Stimulated activated CD8-positive, alpha-beta memory T cell treated with anti-CD3 and anti-CD28 coated beads, Interleukin-7, amount 100 ng/mL, for 48 hours (primary cell): Measurements from ENCODE around the gene HS2ST1.

Experiments
- DNase-seq, 2 donors: peaks; one replicate each; pipeline ENCODE4 v3.0.0-alpha.2; 2020; ENCODE audit warnings: low read depth in 1 of 2; ENCODE audit errors: extremely low read depth in 1 of 2

The HS2ST1 gene

DNA sequence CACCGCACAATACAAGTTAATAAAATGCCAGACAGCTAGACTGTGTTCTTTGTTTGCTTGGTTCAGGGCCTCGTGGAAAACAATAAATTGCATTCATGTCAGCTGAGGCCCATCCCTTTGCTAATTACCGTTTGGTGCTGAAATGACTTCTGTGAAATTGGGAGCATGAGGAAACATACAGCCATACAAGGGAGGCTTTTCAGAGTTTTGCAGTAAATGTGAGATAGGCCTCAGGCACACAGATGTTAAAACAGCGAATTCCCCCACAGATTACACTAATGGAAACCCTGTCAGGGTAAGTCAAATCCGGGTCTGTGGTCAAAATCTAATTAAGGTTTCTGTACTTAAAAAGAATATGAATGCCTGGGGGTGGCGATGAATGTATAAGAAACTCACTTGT, 240.7 kb downstream of the HS2ST1 start:
- no peak for DNase-seq

DNA sequence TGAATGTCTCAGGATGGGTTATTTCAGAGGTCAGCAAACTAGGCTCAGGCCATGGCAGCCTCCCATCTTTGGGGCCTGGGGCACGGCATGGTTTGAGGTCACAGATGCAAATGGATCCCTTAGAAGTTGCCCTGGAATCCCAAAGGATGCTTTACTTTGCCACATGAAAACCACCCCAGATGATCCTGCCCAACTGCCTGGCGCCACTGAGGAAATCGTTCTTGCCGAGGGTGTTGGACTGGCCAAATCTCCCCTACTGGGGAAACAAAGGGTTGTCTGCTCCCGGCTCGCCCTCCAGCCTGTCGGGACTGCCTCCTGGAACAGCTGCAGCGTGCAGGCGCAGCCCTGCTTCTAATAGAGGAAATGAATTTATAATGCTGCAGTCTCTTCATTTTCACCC, 241.2 kb downstream of the HS2ST1 start:
- DNase-seq, result no peak

DNA sequence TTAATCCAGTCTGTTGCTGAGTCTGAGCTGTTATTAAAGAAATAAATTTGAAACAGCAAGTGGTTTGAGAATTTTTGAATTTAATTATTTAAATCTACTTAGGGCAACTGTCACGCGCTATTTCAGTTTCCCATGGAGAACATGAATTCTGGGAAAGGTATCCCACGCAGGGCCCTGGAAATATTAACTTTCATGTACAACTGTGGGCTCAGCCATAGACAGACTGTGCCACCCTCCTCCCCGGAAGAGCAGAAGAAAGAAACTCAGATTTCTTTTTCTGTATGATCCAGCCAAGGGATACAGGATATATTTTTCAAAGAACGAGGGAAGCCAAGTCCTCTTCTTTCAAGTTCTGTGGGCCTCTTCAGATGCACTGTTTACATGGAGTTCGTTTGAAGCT, 241.7 kb downstream of the HS2ST1 start:
- no peak for DNase-seq

DNA sequence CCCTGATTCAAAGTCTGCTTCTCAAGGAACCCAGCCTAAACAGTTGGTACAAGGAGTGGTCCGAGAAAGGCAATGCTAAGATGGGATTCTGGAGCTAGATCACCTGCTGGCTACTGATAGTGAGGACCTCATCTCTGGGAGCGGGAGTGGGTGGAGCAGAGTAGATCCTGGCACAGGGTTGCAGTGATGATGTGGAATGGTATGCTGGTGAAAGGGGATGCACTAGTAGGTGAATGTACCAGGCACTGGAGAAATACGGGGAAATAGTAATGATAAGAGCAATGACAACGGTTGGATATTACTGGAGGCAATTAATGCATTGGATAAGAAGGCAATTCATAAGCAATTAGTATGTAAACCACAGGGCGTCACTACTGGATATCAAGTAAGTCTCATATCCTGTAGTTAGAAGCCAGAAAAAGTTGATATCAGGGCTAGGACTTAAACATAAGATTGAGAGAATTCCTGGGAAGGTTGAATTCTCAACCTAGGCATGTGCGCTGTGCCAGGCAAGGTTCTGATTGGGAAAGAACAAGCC, 245.0 kb downstream of the HS2ST1 start:
- no peak for DNase-seq
